Gastroesophageal sphincter (tissue), 4 donors: Measurements from ENCODE around the gene FSTL5. TPM values are rescaled to one million over a fixed set of nuclear protein-coding genes. Genes with fewer than 3 reads are reported as not detected.

Experiments
- ATAC-seq: fragments of 150-250 bp; one replicate; pipeline ENCODE4 v1.9.1; 2016; ENCODE audit warnings: mild to moderate bottlenecking, moderate library complexity
- H3K27ac ChIP-seq, 4 donors: fragments of 200-600 bp; sonication (generic) in 3 of 4; 1 replicate in 3 of 4; 2 replicates in 1 of 4; pipeline ENCODE4 v1.5.1; 2016 to 2019
- H3K27me3 ChIP-seq: fragments of 200-600 bp; sonication (generic); one replicate; pipeline ENCODE4 v1.5.1; 2019
- H3K36me3 ChIP-seq, 2 donors: fragments of 200-600 bp; sonication (generic); one replicate each; pipeline ENCODE4 v1.5.1; 2019; ENCODE audit warnings: control low read depth in 1 of 2
- H3K4me1 ChIP-seq, 3 donors: fragments of 200-600 bp; sonication (generic); 1 replicate in 2 of 3; 2 replicates in 1 of 3; pipeline ENCODE4 v1.5.1; 2016 to 2019; ENCODE audit warnings: control low read depth in 2 of 3
- H3K4me3 ChIP-seq, 2 donors: fragments of 200-600 bp; sonication (generic); one replicate each; pipeline ENCODE4 v1.5.1; 2019; ENCODE audit warnings: mild to moderate bottlenecking in 1 of 2, moderate library complexity in 1 of 2
- H3K9me3 ChIP-seq, 3 donors: fragments of 200-600 bp; sonication (generic); one replicate each; pipeline ENCODE4 v1.5.1; 2017 to 2019; ENCODE audit warnings: control low read depth in 2 of 3
- EP300 ChIP-seq: sonication (generic); formaldehyde crosslinking; IDR thresholded peaks from one replicate; pipeline ENCODE4 v1.6.1; 2017; ENCODE audit warnings: antibody characterized with exemption, mild to moderate bottlenecking
- POLR2A ChIP-seq, 2 donors: fragments of 450-650 bp; IDR thresholded peaks; one replicate each; pipeline ENCODE4 v1.6.1; 2017; ENCODE audit warnings: antibody characterized with exemption in 2 of 2, mild to moderate bottlenecking in 2 of 2, moderate library complexity in 1 of 2
- POLR2AphosphoS5 ChIP-seq: sonication (generic); formaldehyde crosslinking; IDR thresholded peaks from one replicate; pipeline ENCODE4 v1.6.1; 2017; ENCODE audit warnings: antibody characterized with exemption
- WGBS, 2 donors: methylation state at CpG; one replicate each; pipeline ENCODE4 v1.1.5; 2018; ENCODE audit warnings: low coverage in 1 of 2; 5-methylcytosine and 5-hydroxymethylcytosine counted together
- total RNA-seq, 4 donors: library from RNA; depleted of rRNA; stranded (reverse); fragments of >200 nt; gene quantifications; one replicate each; pipeline ENCODE4 v1.1.0, GENCODE V29; 2016
- TF ChIP-seq, protein P1 (sequence below), 4 experiments: fragments of 200-600 bp in 2 of 4; fragments of 450-650 bp in 2 of 4; sonication (generic) in 1 of 4; IDR thresholded peaks; one replicate each; pipeline ENCODE4 v1.5.1; 2017 to 2019; ENCODE audit warnings: antibody characterized with exemption in 4 of 4, mild to moderate bottlenecking in 2 of 4, moderate library complexity in 2 of 4

Gene FSTL5
- total RNA-seq, 4 donors from 2014 or later = 0.27 to 0.57 TPM; not detected in 2

DNA sequence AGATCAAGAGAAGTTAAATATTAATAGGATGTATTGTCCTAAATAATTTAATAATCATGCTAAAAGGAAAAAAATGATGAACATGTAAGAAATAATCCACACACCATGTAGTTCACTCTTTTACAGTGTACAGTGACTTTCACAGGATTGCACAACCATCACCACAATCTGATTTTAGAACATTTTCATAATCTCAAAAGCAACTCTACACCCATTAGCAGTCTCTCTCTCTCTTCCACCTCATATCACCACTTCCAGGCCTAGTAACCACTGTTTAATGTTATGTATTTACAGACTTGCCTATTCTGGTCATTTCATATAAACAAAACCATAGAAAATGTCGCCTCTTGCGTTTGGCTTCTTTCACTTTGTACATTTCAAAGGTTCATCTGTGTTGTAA is 153.4 kb downstream of the FSTL5 start:
- Histone ChIP-seq H3K27me3 (no peaks in the 10 kb centered on the region), H3K36me3 (no peaks in the 10 kb centered on the region), H3K4me1 (no peaks in the 10 kb centered on the region), H3K9me3 (no peaks in the 10 kb centered on the region), H3K27ac (no peak overlapping the region), H3K4me3 (no peak overlapping the region)
- ATAC-seq = no peak
- 35 to 78% methylated on average over 2 of the region's 2 CpGs for WGBS, 2 donors
- TF ChIP-seq, protein P1, sequence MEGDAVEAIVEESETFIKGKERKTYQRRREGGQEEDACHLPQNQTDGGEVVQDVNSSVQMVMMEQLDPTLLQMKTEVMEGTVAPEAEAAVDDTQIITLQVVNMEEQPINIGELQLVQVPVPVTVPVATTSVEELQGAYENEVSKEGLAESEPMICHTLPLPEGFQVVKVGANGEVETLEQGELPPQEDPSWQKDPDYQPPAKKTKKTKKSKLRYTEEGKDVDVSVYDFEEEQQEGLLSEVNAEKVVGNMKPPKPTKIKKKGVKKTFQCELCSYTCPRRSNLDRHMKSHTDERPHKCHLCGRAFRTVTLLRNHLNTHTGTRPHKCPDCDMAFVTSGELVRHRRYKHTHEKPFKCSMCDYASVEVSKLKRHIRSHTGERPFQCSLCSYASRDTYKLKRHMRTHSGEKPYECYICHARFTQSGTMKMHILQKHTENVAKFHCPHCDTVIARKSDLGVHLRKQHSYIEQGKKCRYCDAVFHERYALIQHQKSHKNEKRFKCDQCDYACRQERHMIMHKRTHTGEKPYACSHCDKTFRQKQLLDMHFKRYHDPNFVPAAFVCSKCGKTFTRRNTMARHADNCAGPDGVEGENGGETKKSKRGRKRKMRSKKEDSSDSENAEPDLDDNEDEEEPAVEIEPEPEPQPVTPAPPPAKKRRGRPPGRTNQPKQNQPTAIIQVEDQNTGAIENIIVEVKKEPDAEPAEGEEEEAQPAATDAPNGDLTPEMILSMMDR (IDR thresholded peaks at IDR 0.05) = no peak
- TF ChIP-seq EP300 = no peak
- TF ChIP-seq POLR2A (IDR thresholded peaks at IDR 0.05) = no peak
- TF ChIP-seq POLR2AphosphoS5 = no peak

DNA sequence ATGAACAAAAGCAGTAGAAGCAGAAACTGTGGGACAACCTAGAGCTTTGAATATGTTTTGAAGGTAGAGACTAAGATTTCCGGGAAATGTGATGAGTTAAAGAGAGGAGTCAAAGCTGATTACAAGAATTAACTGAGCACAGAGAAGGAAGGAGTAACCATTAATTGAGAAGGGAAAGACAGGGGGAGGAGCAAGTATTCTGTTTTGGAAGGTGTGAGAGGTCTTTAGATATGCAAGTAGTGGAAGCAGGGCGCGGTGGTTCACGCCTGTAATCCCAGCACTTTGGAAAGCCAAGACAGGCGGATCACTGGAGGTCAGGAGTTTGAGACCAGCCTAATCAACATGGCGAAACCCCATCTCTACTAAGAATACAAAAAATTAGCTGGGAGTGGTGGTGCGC is 171.5 kb downstream of the FSTL5 start:
- TF ChIP-seq POLR2AphosphoS5 (no peak), POLR2A (IDR thresholded peaks at IDR 0.05) (no peak), EP300 (no peak)
- TF ChIP-seq, protein P1 (IDR thresholded peaks at IDR 0.05) = no peak
- no peak overlapping the region for H3K4me3 ChIP-seq
- 67 to 85% methylated on average over 3 to 7 of the region's 7 CpGs for WGBS, 2 donors
- no peaks in the 10 kb centered on the region for H3K27me3 ChIP-seq
- no peaks in the 10 kb centered on the region for H3K9me3 ChIP-seq
- no peaks in the 10 kb centered on the region for H3K4me1 ChIP-seq
- no peaks in the 10 kb centered on the region for H3K36me3 ChIP-seq
- no peak overlapping the region for H3K27ac ChIP-seq
- no peak for ATAC-seq

DNA sequence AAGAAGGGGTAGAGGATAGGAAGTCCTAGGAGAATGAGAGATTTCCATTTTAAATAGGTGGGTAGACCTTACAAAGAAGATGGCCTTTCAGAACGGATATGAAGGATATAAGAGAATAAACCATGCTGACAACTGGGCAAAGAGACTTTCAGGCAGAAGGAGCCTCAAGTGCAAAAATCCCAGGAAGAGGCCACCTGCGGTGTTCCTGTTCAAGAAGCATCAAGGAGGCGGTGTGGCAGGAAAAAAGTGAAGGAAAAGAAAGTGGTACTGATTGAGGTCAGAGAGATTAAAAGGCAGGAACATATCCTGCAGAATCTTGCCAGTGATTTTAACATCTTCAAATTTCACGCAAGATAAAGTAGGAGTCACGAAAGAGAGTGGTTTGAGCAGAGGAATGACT is 172.0 kb downstream of the FSTL5 start:
- 72 to 79% methylated on average over 5 of the region's 5 CpGs for WGBS, 2 donors
- Histone ChIP-seq H3K27ac (no peak overlapping the region), H3K4me1 (no peaks in the 10 kb centered on the region), H3K4me3 (no peak overlapping the region), H3K36me3 (no peaks in the 10 kb centered on the region), H3K9me3 (no peaks in the 10 kb centered on the region), H3K27me3 (no peaks in the 10 kb centered on the region)
- no peak for ATAC-seq
- TF ChIP-seq, protein P1 (IDR thresholded peaks at IDR 0.05) = no peak
- no peak for TF ChIP-seq POLR2AphosphoS5
- no peak for TF ChIP-seq POLR2A (IDR thresholded peaks at IDR 0.05)
- TF ChIP-seq EP300 = no peak

DNA sequence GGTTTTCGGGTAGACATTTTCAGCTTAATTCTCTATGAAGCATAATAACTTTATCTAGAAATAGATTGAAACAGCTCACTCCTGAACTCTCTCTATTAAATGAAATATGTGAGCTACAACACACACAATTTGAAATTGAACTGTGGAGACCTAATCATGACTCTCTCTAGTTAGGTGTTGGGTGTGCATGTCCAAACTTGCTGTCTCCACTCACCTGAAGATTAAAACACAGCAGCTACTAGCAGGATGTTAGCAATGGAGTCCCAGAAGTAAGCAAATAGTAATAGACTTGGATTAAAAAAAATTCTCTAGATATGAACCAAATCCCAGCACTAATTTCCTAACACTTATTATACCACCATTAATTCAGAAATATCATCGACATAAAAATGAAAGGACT is 173.1 kb downstream of the FSTL5 start:
- Histone ChIP-seq H3K27ac (no peak overlapping the region), H3K4me3 (no peak overlapping the region), H3K4me1 (no peaks in the 10 kb centered on the region), H3K27me3 (no peaks in the 10 kb centered on the region), H3K36me3 (no peaks in the 10 kb centered on the region), H3K9me3 (no peaks in the 10 kb centered on the region)
- TF ChIP-seq, protein P1 (IDR thresholded peaks at IDR 0.05) = no peak
- TF ChIP-seq EP300 = no peak
- no peak for TF ChIP-seq POLR2A (IDR thresholded peaks at IDR 0.05)
- ATAC-seq = no peak
- 81 to 93% methylated on average over 2 of the region's 2 CpGs for WGBS, 2 donors

DNA sequence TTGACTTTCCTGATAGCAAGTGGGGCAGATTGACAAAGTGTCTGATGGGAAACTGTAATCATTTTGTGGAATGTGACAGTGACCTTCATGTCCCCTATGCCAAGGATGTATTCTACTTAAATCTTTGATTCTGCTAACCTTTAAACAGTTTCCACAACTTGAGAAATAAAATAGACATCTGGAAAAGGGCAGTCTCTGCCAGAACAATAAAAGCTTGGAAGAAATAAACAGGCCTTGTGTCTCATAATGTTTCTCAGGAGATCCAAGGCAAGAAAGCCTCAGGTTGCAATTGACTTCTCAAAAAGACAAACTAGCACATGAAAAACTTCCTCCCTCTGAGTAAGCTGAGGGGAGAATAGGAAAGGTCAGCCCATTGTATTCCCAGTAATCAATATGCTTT is 174.9 kb downstream of the FSTL5 start:
- Histone ChIP-seq H3K4me1 (no peaks in the 10 kb centered on the region), H3K4me3 (no peak overlapping the region), H3K36me3 (no peaks in the 10 kb centered on the region), H3K27ac (no peak overlapping the region), H3K9me3 (no peaks in the 10 kb centered on the region), H3K27me3 (no peaks in the 10 kb centered on the region)
- TF ChIP-seq POLR2AphosphoS5 (no peak), EP300 (no peak), POLR2A (IDR thresholded peaks at IDR 0.05) (no peak)
- TF ChIP-seq, protein P1 (IDR thresholded peaks at IDR 0.05) = no peak
- ATAC-seq = no peak
